Osteocyte (in vitro differentiated cells): ENCODE results near the gene RGS7. TPM values are rescaled to one million over a fixed set of nuclear protein-coding genes. Genes with fewer than 3 reads are reported as not detected.

ENCODE experiments used
- DNase-seq: peaks from one replicate; pipeline ENCODE4 v3.0.0; 2021; ENCODE audit warnings: mixed read lengths; ENCODE audit not compliant: unreplicated experiment; ENCODE audit errors: extremely low spot score
- H3K27ac Mint-ChIP-seq: one replicate; pipeline ENCODE4 v1.8.0; 2021; ENCODE audit warnings: mild to moderate bottlenecking, mixed read lengths; ENCODE audit not compliant: unreplicated experiment
- H3K27me3 Mint-ChIP-seq: one replicate; pipeline ENCODE4 v1.8.0; 2021; ENCODE audit warnings: mixed read lengths; ENCODE audit not compliant: unreplicated experiment
- H3K36me3 Mint-ChIP-seq: one replicate; pipeline ENCODE4 v1.8.0; 2021; ENCODE audit warnings: mixed read lengths; ENCODE audit not compliant: unreplicated experiment
- H3K4me1 Mint-ChIP-seq: one replicate; pipeline ENCODE4 v1.8.0; 2021; ENCODE audit warnings: mixed read lengths; ENCODE audit not compliant: unreplicated experiment
- H3K4me3 Mint-ChIP-seq: one replicate; pipeline ENCODE4 v1.8.0; 2021; ENCODE audit warnings: mild to moderate bottlenecking, moderate library complexity, mixed read lengths; ENCODE audit not compliant: unreplicated experiment
- H3K9me3 Mint-ChIP-seq: one replicate; pipeline ENCODE4 v1.8.0; 2021; ENCODE audit warnings: mixed read lengths; ENCODE audit not compliant: unreplicated experiment
- total RNA-seq: library from RNA; stranded (reverse); gene quantifications from 2 replicates; pipeline ENCODE4 v1.2.1, GENCODE V29; 2021
- TF ChIP-seq, protein P1 (sequence below): fragments of 200-600 bp; sonication (generic); IDR thresholded peaks from 2 replicates; pipeline ENCODE4 v1.5.0; 2021; ENCODE audit warnings: antibody characterized with exemption, mild to moderate bottlenecking, moderate library complexity

RGS7 gene
- total RNA-seq, 1 donor from 2014 or later: 10.9 TPM

- no peak overlapping the region for H3K27ac Mint-ChIP-seq
- H3K27me3 Mint-ChIP-seq: no peaks in the 10 kb centered on the region
- no peaks in the 10 kb centered on the region for H3K9me3 Mint-ChIP-seq
- no peak overlapping the region for H3K4me3 Mint-ChIP-seq
- no peak for DNase-seq
- TF ChIP-seq, protein P1, sequence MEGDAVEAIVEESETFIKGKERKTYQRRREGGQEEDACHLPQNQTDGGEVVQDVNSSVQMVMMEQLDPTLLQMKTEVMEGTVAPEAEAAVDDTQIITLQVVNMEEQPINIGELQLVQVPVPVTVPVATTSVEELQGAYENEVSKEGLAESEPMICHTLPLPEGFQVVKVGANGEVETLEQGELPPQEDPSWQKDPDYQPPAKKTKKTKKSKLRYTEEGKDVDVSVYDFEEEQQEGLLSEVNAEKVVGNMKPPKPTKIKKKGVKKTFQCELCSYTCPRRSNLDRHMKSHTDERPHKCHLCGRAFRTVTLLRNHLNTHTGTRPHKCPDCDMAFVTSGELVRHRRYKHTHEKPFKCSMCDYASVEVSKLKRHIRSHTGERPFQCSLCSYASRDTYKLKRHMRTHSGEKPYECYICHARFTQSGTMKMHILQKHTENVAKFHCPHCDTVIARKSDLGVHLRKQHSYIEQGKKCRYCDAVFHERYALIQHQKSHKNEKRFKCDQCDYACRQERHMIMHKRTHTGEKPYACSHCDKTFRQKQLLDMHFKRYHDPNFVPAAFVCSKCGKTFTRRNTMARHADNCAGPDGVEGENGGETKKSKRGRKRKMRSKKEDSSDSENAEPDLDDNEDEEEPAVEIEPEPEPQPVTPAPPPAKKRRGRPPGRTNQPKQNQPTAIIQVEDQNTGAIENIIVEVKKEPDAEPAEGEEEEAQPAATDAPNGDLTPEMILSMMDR: no peak
- H3K36me3 Mint-ChIP-seq: no peaks in the 10 kb centered on the region
- H3K4me1 Mint-ChIP-seq: no peaks in the 10 kb centered on the region
Measured at GRCh38 chr1:241323514-241324195, 33.4 kb downstream of the RGS7 start.

DNA sequence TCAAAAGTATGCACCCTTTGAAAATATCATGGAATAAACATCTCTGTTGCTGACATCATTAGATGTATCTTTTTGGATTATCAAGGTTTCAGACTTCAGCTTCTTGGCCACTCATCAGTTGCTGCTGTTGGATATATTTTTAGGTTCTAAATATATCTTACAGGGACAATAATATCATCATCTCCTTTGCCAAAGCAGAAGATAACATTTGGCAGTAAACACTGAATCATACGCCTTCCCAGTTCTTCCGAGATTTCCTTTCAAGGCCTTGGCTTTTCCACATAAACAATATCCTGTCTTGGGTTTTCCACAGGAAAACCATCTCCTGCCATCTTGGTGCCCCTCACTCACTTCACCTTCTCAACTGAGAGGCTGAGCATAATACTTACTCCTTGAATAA, 39.3 kb downstream of the RGS7 start:
- no peaks in the 10 kb centered on the region for H3K27me3 Mint-ChIP-seq
- no peak overlapping the region for H3K27ac Mint-ChIP-seq
- no peak overlapping the region for H3K4me3 Mint-ChIP-seq
- no peaks in the 10 kb centered on the region for H3K9me3 Mint-ChIP-seq
- no peaks in the 10 kb centered on the region for H3K4me1 Mint-ChIP-seq
- no peak for DNase-seq
- no peaks in the 10 kb centered on the region for H3K36me3 Mint-ChIP-seq
- TF ChIP-seq, protein P1: no peak

GRCh38 chr1:241316372-241316771, 40.6 kb downstream of the RGS7 start:
- Mint-ChIP-seq H3K27ac (no peak overlapping the region), H3K4me1 (peaks cover 6% of the 10 kb centered on the region), H3K36me3 (no peaks in the 10 kb centered on the region), H3K9me3 (no peaks in the 10 kb centered on the region), H3K27me3 (no peaks in the 10 kb centered on the region), H3K4me3 (no peak overlapping the region)
- DNase-seq: no peak
- TF ChIP-seq, protein P1: no peak

DNA sequence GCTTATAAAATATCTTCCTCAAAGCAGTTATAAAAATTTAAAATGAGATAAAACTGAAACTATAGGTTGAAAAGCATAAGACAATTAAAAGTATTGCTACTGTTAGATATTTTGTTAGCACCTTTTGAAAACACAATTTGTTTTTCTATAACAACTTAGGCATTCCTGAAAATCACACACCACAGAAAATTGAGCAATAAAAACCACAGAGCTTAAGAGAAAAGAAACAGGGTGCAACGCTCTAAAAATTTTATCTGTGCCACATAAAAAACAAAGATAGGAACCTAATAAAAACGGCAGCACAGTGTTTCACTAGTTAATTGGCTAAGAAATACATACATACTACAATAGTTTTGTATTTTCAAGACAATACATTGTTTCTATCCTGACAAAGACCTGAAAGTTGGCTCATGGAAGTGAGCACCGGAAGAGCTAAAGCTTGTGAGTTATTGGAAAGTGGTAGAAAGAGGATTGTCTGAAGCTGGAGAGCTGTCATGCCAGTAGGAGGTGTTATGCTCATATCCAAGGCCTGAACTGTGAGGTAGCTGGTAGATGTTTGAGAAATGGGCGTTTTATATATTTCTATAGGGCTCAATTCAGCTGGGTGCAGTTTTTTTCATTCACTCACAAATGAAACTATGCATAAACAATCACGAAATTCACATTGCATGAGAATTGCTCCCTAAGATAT, 45.8 kb downstream of the RGS7 start:
- Mint-ChIP-seq H3K27me3 (no peaks in the 10 kb centered on the region), H3K4me3 (no peak overlapping the region), H3K27ac (peak overlapping the region; percentile 41), H3K9me3 (no peaks in the 10 kb centered on the region), H3K4me1 (peaks cover 20% of the 10 kb centered on the region), H3K36me3 (peaks cover 4% of the 10 kb centered on the region)
- no peak for DNase-seq
- TF ChIP-seq, protein P1: peak; percentile 43

DNA sequence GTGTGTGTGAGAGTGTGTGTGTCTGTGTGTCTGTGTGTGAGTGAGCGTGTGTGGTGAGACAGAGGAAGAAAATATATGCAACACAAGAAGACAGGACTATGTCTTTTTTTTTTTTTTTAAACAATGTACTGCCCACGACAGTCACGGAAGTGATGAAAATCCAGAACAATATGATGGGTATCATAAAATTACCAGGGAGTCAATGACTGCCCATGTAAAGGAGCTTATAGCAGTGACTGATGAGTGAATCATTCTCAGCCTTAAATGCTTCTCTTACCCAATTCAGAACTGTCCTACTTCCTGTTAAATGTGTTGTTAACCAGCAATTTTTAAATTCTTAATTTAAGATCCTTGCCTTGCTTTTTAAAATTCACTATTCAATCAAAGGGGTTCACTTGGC, 46.6 kb downstream of the RGS7 start:
- TF ChIP-seq, protein P1: no peak
- no peak for DNase-seq
- H3K36me3 Mint-ChIP-seq: peaks cover 4% of the 10 kb centered on the region

More for the DNA sequence above, 46.6 kb downstream of the RGS7 start:
- Mint-ChIP-seq H3K4me1 (peaks cover 20% of the 10 kb centered on the region), H3K27me3 (no peaks in the 10 kb centered on the region), H3K27ac (peak overlapping the region; percentile 41), H3K9me3 (no peaks in the 10 kb centered on the region), H3K4me3 (no peak overlapping the region)
